Kidney epithelial cell (primary cell): ENCODE results near the gene ZNF266. TPM values are rescaled to one million over a fixed set of nuclear protein-coding genes. Genes with fewer than 3 reads are reported as not detected.

Source experiments
- DNase-seq: peaks from one replicate; pipeline ENCODE4 v3.0.0-alpha.2; 2010; ENCODE audit warnings: low read depth
- H3K27me3 ChIP-seq: 2 replicates; pipeline ENCODE4 v1.6.0; 2011; ENCODE audit warnings: low read length; ENCODE audit not compliant: control insufficient read depth, insufficient read depth
- H3K36me3 ChIP-seq: 2 replicates; pipeline ENCODE4 v1.5.1; 2011; ENCODE audit warnings: low read length; ENCODE audit not compliant: control insufficient read depth, insufficient read depth
- H3K4me3 ChIP-seq: 2 replicates; pipeline ENCODE4 v1.5.1; 2011; ENCODE audit warnings: low read depth, mild to moderate bottlenecking, control low read depth, low read length
- CTCF ChIP-seq: IDR thresholded peaks from 2 replicates; pipeline ENCODE4 v1.5.1; 2011; ENCODE audit warnings: mild to moderate bottlenecking, moderate library complexity, low read length, control low read depth, inconsistent platforms; ENCODE audit not compliant: insufficient read depth, poor library complexity, severe bottlenecking
- total RNA-seq: library from RNA; depleted of rRNA; stranded (reverse); fragments of >200 nt; gene quantifications from 2 replicates; pipeline ENCODE4 v1.2.3, GENCODE V29; 2015

Gene ZNF266
- total RNA-seq = 12.2 and 14.2 TPM in 2 replicates

- TF ChIP-seq CTCF = peak; percentile 64
- H3K36me3 ChIP-seq = peaks cover 1% of the 10 kb centered on the region
- peak; percentile 60 for DNase-seq
Observed at GRCh38 chr19:9435279-9436268, at the start of gene ZNF266. TSS of gene ZNF266 (minus strand) at chr19:9435573. CDS start at chr19:9420089, 15,484 bp downstream.

GRCh38 chr19:9485140-9485539 lies 49.8 kb upstream of the ZNF266 start:
- H3K36me3 ChIP-seq = no peaks in the 10 kb centered on the region
- no peak for TF ChIP-seq CTCF
- no peak overlapping the region for H3K4me3 ChIP-seq
- H3K27me3 ChIP-seq = no peaks in the 10 kb centered on the region
- DNase-seq = no peak

More at GRCh38 chr19:9435279-9436268, at the start of gene ZNF266:
- Histone ChIP-seq H3K4me3 (peak within 1 kb of the TSS; percentile 94), H3K27me3 (no peaks in the 10 kb centered on the region)

GRCh38 chr19:9474975-9475374 lies 39.6 kb upstream of the ZNF266 start:
- no peak overlapping the region for H3K4me3 ChIP-seq
- H3K36me3 ChIP-seq = no peaks in the 10 kb centered on the region
- DNase-seq = no peak
- TF ChIP-seq CTCF = no peak
- H3K27me3 ChIP-seq = no peaks in the 10 kb centered on the region

- H3K27me3 ChIP-seq = no peaks in the 10 kb centered on the region
- H3K36me3 ChIP-seq = no peaks in the 10 kb centered on the region
- H3K4me3 ChIP-seq = no peak overlapping the region
- DNase-seq = no peak
- TF ChIP-seq CTCF = no peak
Observed at GRCh38 chr19:9467161-9467560, 31.8 kb upstream of the ZNF266 start.

- Histone ChIP-seq H3K27me3 (no peaks in the 10 kb centered on the region), H3K36me3 (no peaks in the 10 kb centered on the region), H3K4me3 (no peak overlapping the region)
- no peak for TF ChIP-seq CTCF
- no peak for DNase-seq
Observed at GRCh38 chr19:9461938-9462337, 26.6 kb upstream of the ZNF266 start.
